HG03064 (cell line): ENCODE data around the gene SPATA2.
A peak's percentile ranks its signal among the peaks of the same experiment; 100 is the strongest.
"Not testable (repeated sequence)": the region's sequence is repeated elsewhere in the genome, so short reads cannot be mapped to it uniquely, and the experiment has no call there.

Experiments
- ATAC-seq: cut with Tn5 transposase; IDR thresholded peaks from one replicate; pipeline ENCODE4 v1.9.1; 2021; ENCODE audit warnings: low read depth; ENCODE audit not compliant: unreplicated experiment

SPATA2 gene, protein sequence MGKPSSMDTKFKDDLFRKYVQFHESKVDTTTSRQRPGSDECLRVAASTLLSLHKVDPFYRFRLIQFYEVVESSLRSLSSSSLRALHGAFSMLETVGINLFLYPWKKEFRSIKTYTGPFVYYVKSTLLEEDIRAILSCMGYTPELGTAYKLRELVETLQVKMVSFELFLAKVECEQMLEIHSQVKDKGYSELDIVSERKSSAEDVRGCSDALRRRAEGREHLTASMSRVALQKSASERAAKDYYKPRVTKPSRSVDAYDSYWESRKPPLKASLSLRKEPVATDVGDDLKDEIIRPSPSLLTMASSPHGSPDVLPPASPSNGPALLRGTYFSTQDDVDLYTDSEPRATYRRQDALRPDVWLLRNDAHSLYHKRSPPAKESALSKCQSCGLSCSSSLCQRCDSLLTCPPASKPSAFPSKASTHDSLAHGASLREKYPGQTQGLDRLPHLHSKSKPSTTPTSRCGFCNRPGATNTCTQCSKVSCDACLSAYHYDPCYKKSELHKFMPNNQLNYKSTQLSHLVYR

DNA sequence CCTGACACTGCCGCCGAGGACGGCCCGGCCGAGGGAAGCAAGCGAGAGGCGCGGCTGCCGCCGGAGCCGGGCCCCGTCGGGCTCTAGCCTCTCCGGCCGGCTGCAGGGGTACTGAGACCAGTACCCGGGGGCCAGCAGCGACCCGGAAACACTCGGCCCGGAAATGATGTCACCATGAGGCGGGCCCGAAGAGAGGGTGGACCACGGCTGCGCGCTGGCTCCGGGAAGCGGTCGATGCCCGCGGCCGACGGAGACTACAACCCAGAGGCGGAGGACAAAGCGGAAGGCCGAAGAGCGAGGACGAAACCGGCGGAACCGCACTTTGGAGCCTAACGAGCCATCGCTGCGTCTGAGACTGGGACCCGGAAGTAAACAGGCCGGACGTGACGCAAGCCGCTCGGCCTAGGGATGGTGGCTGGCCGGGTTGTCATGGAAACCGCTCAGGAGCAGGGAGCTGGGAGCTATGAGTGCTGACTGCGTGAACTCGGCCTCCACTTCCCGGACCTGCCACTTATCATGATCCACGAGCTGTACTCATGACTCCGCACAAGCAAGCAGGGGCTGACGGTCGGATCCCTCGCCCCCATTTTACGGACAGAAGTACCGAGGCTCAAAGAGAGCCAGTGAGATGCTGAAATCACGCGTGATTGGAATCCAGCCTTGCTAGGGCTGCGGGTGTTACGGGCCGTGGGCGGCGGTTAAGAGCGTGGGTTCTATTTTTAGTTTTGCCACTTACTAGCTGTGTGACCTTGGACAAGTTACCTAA lies at the start of gene SPATA2:
Gene SPATA2 (minus strand): TSS at position 150 of the 766 bp plus-strand sequence. CDS start 7,039 bp downstream, outside the sequence.
- peak; percentile 81 for ATAC-seq

DNA sequence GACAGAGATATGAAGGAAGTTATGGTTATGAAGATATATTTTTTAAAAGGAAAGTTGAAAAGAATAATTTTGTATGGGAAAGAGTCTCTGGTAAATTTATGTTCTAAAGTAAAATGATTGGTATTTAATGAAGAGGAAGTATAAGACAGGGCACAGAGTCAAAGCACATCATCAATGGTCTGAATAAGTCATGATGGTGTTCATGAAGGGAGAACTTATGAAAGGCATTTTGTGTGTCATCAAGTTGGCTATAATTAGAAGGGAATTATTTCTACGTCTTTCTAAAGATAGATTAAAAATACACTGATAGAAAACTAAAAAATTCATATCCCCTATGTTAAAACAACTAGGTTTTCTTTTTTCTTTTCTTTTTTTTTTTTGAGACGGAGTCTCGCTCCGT lies 46.1 kb upstream of the SPATA2 start:
- ATAC-seq: no peak

DNA sequence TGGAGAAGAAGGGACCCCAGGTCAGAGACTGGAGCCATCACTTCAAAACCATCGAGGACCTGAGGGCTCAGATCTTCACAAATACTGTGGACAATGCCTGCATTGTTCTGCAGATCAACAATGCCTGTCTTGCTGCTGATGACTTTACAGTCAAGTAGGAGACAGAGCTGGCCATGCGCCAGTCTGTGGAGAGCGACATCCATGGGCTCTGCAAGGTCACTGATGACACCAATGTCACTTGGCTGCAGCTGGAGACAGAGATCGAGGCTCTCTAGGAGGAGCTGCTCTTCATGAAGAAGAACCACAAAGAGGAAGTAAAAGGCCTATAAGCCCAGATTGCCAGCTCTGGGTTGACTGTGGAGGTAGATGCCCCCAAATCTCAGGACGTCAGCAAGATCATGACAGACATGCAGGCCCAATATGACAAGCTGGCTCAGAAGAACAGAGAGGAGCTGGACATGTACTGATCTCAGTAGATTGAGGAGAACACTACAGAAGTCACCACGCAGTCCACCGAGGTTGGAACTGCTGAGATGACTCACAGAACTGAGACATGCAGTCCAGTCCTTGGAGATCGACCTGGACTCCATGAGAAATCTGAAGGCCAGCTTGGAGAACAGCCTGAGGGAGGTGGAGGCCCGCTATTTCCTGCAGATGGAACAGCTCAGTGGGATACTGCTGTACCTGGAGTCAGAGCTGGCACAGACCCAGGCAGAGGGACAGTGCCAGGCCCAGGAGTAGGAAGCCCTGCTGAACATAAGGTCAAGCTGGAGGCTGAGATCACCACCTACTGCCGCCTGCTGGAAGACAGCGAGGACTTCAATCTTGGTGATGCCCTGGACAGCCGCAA lies 42.0 kb upstream of the SPATA2 start:
- ATAC-seq: not testable (repeated sequence)

DNA sequence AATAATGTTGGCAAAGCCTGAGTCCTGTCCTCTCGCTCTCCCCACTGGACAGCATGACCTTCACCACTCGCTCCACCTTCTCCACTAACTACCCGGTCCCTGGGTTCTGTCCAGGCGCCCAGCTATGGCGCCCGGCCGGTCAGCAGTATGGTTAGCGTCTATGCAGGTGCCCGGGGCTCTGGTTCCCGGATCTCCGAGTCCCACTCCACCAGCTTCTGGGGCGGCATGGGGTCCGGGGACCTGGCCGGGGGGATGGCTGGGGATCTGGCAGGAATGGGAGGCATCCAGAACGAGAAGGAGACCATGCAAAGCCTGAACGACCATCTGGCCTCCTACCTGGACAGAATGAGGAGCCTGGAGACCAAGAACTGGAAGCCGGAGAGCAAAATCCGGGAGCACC lies 41.4 kb upstream of the SPATA2 start:
- ATAC-seq: no peak

DNA sequence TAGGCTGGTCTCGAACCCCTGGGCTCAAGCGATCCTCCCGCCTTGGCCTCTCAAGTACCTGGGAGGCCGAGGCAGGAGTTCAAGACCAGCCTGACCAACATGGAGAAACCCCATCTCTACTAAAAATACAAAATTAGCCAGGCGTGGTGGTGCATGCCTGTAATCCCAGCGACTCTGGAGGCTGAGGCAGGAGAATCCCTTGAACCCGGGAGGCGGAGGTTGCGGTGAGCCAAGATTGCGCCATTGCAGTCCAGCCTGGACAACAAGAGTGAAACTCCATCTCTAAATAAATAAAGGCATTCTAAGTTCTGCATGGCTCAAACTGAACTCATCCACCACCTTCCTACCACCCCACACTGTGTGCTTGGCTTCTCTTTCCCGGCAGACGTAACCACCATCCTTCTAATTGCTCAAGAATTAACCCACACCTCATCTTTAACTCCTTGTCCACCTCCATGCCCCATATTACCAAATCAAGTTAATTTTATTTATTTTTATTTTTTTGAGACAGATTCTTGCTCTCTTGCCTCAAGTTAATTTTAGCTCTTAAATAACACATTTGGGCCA lies 40.6 kb upstream of the SPATA2 start:
- not testable (repeated sequence) for ATAC-seq

DNA sequence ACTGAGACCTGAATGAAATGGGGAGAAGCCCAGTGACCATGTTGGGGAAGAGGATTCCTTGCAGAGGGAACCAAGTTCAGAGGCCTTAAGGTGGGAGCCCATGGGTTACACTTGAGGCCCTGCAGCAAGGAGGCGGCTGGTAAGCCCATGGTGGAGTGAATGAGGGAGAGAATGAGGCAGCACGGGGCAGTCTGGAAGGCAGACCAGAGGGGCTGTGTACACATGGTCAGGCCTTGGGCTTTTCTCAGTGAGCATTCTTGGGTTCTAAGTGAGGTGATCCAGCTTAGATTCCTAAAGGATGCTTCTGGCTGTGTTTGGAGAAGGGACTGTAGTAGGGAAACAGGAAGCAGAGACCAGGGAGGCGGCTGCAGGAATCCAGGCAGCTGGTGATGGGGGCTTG lies 39.8 kb upstream of the SPATA2 start:
- ATAC-seq: no peak

DNA sequence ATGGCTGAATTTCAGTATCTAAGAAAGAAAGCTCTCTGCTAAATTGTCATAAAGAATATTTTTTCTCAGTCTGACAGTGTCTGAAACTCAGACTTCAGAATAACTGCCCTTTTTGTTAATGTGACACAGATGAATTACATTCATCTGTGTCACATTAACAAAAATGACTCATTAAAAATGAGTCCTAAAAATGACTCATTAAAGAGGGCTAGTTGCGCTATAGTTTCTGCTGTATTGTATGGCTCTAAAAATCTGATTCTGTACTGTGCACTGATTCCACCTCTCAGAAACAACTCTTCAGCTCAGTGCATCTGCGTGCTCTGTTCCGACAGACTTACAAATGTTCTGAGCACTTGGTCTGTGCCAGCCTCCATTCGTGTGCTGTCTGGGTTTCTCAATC lies 35.8 kb upstream of the SPATA2 start:
- ATAC-seq: no peak

DNA sequence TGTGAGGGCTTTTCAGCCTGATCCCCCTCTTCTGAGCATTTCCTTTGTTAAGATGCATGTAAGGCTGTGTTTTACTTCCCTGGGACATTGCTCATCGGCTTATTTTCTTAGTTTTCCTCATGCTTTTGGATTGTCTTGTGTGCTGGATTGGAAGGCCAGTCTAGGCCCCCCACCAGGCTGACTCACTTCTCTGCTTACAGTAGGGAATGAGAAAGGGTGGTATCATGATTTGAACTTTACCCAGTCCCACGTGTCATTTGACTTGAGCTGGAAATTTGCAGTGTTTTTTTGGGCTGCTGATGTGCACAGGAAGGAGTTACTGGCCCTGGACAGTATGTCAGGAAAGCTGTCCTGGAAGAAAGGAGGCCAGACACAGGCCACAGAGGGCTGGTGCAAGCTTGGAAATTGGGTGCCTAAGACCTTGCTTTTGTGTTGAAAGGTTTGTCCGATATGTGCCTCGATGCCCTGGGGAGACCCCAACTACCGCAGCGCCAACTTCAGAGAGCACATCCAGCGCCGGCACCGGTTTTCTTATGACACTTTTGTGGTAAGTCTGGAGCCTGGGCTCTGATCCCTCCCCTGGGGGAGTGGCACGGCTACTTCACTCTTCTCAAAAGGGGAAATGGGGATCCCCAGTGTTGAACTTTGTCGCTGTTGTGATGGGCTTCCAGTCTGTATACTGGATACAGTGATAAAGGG lies 33.6 kb upstream of the SPATA2 start:
- no peak for ATAC-seq

DNA sequence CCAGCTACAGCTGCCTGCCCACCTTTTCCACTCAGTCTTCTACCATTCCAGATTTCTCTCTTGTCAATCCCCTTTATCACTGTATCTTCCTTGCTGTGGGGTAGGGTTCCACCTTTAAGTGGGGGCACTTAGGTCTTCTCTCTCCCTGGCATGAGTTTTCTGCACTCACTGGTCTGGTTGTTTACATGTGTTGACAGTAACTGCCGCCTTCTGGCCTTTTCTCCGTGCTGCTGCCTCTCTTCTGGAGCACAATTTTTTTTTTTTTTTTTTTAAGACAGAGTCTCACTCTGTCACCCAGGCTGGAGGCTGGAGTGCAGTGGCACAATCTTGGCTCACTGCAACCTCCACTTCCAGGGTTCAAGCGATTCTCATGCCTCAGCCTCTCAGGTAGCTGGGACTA lies 32.8 kb upstream of the SPATA2 start:
- ATAC-seq: no peak

DNA sequence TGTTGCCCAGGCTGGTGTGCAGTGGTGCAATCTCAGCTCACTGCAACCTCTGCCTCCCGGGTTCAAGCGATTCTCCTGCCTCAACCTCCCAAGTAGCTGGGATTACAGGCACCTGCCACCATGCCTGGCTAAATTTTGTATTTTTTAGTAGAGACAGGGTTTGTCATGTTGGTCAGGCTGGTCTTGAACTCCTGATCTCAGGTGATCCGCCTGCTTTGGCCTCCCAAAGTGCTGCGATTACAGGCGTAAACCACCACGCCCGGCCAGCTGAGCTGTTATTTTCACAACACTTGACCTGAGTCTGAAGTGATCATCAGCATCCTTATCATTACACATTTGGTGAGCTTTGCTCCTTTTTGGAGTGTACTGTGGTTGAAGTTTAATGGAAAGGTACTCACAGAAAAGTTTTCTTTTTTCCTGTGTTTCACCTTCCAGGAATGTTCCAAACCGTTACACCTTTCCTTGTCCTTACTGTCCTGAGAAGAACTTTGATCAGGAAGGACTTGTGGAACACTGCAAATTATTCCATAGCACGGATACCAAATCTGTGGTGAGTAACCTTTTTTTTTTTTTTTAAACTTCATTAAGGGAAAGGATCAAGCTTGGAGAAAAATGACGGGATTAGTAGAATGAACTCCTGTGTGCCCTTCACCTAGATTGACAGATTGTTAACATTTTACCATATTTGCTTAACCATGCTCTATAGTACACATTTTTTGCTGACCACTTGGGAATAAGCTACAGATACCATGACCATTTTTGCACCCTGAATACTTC lies 30.6 kb upstream of the SPATA2 start:
- no peak for ATAC-seq

DNA sequence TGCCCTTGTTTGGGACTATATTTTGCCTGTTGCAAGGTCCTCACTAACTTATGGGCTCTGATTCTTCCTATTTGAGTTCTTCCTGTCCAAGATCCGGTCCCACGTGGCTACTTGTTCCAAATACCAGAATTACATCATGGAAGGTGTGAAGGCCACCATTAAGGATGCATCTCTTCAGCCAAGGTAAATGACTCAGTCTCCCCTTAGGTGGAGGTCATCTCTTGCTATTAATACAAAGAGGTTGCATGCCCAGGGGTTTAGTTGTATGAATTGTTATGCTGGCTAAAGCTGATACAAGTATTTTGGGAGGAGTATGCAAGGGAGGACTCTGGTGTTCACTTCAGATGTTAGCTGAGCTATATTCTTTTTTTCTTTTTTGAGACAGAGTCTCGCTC lies 30.0 kb upstream of the SPATA2 start:
- no peak for ATAC-seq

DNA sequence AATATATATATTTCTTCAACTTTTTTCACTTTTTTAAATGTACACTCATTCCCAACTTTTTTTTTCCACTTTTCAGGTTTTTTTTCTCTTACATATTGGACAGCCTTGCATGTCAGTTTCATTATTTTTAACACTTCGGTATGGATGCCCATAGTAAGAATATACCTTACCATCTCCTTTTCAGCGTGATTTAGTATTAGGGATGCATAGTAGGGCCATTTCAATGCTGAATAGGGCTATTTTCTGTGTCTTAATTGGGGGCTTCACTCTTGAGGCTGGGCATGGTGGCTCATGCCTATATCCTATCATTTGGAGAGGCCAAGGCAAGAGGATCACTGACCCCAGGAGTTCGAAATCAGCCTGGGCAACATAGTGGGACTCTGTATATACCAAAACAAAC lies 27.6 kb upstream of the SPATA2 start:
- no peak for ATAC-seq

DNA sequence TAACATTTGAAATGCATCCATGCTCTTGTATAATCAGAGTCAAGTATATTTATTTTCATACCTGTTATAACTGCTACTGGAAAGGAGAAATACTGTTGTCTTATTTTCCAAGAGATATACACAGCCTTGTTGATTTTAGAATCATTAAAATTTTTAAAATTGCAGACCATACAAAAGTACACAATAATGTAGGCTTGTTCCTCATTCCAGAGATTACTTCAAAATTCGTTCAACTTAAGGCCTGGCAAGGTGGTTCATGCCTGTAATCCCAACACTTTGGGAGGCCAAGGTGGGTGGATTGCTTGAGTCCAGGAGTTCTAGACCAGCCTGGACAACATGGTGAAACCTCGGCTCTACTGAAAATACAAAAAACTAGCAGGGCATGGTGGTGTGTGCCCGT lies 27.0 kb upstream of the SPATA2 start:
- ATAC-seq: no peak

DNA sequence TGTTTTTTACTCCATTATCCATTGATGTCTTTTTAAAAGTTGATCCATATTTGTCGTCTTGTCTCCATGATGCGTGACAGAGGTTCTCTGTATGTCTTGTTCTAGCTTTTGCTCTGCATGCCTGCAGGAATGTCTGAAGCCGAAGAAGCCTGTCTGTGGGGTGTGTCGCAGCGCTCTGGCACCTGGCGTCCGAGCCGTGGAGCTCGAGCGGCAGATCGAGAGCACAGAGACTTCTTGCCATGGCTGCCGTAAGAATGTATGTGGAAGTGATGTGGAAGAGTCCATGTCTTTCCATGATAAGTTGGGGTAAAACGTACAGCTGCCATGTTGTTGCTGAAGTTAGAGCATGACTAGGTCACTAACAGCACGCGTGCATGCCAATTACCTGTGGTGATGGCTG lies 26.1 kb upstream of the SPATA2 start:
- ATAC-seq: no peak

DNA sequence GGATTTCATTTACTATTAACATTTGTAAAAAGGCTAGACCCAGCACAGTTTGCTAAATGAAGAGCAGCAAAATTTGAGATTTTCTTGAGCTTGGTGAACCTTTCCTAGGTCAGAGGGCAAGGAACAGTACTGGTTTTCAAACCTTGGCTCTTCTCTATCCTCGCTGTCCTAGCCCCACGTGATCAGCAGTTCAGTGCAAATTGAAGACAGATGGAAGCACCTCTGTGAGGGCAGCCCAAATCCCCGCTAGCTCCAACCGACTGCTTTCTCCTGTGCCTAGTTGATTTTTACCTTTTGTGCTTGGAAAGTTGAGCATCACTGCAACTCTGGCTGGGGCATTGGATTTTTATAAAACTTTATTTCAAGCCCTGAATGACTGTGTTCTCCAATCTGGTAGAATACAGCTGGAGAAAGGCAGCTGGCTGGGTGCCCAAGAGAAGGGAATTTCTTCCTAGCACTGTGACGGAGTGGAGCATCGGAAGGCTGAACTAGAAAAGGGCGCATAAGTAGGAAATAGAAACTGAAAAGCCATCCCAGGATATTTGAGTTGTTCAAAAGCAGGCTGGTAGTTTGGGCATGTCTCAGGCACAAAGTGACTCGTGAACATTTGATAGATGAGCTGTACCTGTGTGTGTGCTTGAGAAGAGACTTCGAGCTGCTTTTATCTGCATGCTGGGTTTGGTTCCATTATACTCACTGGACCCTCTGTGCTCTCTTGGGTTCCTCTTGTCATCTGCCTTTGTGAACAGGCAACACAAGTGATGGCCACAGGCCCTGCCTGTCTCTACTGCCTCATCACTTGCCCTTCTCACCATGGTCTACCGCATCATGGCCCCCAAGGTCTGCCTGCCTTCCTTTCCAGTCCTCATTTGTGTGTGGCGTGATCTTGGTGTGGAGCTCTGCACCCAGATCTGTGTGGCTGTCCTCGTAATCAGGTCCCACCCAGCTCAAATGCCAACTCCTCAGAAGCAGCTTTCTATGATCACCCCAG lies 23.1 kb upstream of the SPATA2 start:
- ATAC-seq: no peak

DNA sequence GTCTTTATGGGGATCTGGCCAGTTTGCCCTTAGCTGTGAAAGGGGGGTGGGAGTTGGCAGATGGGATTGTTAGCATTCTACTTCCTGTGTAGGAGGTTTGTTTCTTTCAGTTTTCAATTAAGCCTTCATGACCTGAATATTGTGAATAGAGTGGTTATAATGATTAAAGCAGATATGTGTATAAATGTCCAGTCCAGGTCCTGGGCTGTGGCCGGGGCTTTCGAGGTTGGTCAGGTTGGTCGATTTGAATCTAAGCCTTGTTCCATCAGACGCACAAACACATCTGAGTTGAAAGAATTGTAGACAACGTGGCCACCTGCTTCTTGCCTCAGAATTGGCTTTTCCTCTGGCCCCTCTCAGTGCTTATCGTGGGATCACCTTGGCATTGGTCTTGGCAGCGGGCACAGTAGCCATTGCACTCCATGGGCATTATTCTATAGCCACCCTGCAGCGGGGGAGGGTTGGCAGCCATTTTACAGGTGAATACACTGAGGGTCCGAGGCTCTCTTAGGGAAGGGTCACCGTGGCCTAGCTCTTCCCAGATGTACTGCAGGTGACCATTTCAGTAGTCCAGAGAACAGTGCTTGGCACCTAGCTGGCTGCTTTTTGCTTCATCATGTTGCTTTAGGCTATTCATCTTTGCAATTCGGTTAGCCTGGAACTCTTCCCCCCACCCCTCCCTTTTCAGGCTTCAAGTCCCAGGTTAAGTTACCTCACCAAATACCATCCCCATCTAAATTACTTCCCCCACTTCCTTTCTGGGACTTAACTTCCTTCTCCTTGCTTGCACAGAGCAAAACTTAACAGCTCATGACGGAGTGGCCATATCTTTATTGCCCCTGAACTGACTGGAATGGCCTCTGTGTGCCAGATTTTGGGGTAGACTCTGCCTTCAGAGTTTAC lies 21.9 kb upstream of the SPATA2 start:
- peak; percentile 13 for ATAC-seq
